T-helper 2 cell treated with Interferon-gamma antibody and Interleukin-4, amounts not matched to agents 100 ng/mL and 5 ng/mL, for 36 hours (primary cell): Measurements from ENCODE around the gene SPEM3. TPM values are rescaled to one million over a fixed set of nuclear protein-coding genes. Genes with fewer than 3 reads are reported as not detected.

Source experiments
- total RNA-seq: library from RNA; stranded (reverse); gene quantifications from 2 replicates; pipeline ENCODE4 v1.2.3, GENCODE V29; 2022

Gene SPEM3
- total RNA-seq, 1 donor from 2014 or later, result not detected

Other genes with a start within 250 kb of the SPEM3 start
- gene ASGR1, start 249.5 kb upstream of the SPEM3 start, total RNA-seq, result 0.91 and 1.8 TPM in 2 replicates
- 9.1 and 9.6 TPM in 2 replicates for gene DLG4, start 209.0 kb upstream of the SPEM3 start, total RNA-seq
- gene ACADVL, start 208.9 kb upstream of the SPEM3 start, total RNA-seq, result 340 and 346 TPM in 2 replicates
- 46.4 and 51.1 TPM in 2 replicates for gene DVL2, start 194.3 kb upstream of the SPEM3 start, total RNA-seq
- 53.4 and 55.1 TPM in 2 replicates for gene PHF23, start 189.4 kb upstream of the SPEM3 start, total RNA-seq
- 223 and 242 TPM in 2 replicates for gene GABARAP, start 186.4 kb upstream of the SPEM3 start, total RNA-seq
- 170 and 179 TPM in 2 replicates for gene CTDNEP1, start 177.1 kb upstream of the SPEM3 start, total RNA-seq
- 56.5 and 57.8 TPM in 2 replicates for gene ELP5, start 176.6 kb upstream of the SPEM3 start, total RNA-seq
- gene CLDN7, start 166.4 kb upstream of the SPEM3 start, total RNA-seq, result 0.32 and 0.39 TPM in 2 replicates
- 0.07 TPM in 1 of 2 replicates, not detected in the other for gene SLC2A4, start 147.1 kb upstream of the SPEM3 start, total RNA-seq
- 1.3 and 1.4 TPM in 2 replicates for gene YBX2, start 134.2 kb upstream of the SPEM3 start, total RNA-seq
- 709 TPM in 2 replicates for gene EIF5A, start 121.2 kb upstream of the SPEM3 start, total RNA-seq
- gene GPS2, start 113.5 kb upstream of the SPEM3 start, total RNA-seq, result 78.5 and 83.2 TPM in 2 replicates
- 38.5 and 44.1 TPM in 2 replicates for gene NEURL4, start 99.5 kb upstream of the SPEM3 start, total RNA-seq
- gene ACAP1, start 92.3 kb upstream of the SPEM3 start, total RNA-seq, result 580 and 590 TPM in 2 replicates
- 8.2 TPM in 2 replicates for gene KCTD11, start 76.7 kb upstream of the SPEM3 start, total RNA-seq
- gene TMEM95, start 73.7 kb upstream of the SPEM3 start, total RNA-seq, result not detected in 2 replicates
- gene TNK1, start 47.8 kb upstream of the SPEM3 start, total RNA-seq, result 1.2 and 1.4 TPM in 2 replicates
- gene PLSCR3, start 34.3 kb upstream of the SPEM3 start, total RNA-seq, result 141 and 147 TPM in 2 replicates
- gene TMEM256, start 24.8 kb upstream of the SPEM3 start, total RNA-seq, result 54.3 and 56.3 TPM in 2 replicates
- gene NLGN2, start 21.0 kb upstream of the SPEM3 start, total RNA-seq, result 1.2 TPM in 2 replicates
- gene SPEM1, start 8.5 kb upstream of the SPEM3 start, total RNA-seq, result not detected in 2 replicates
- not detected in 2 replicates for gene SPEM2, start 3.2 kb upstream of the SPEM3 start, total RNA-seq
- 14.4 TPM in 2 replicates for gene TMEM102, start 6.6 kb downstream of the SPEM3 start, total RNA-seq
- 5.6 and 5.8 TPM in 2 replicates for gene FGF11, start 10.7 kb downstream of the SPEM3 start, total RNA-seq
- gene CHRNB1, start 16.2 kb downstream of the SPEM3 start, total RNA-seq, result 11.0 and 11.4 TPM in 2 replicates
- 21.6 and 22.3 TPM in 2 replicates for gene ZBTB4, start 50.8 kb downstream of the SPEM3 start, total RNA-seq
- not detected in 2 replicates for gene SLC35G6, start 52.6 kb downstream of the SPEM3 start, total RNA-seq
- gene POLR2A, start 55.5 kb downstream of the SPEM3 start, total RNA-seq, result 192 and 200 TPM in 2 replicates
- 66.6 and 67.0 TPM in 2 replicates for gene TNFSF12, start 120.2 kb downstream of the SPEM3 start, total RNA-seq
- gene TNFSF13, start 129.9 kb downstream of the SPEM3 start, total RNA-seq, result 3.2 TPM in 2 replicates
- 50.9 and 55.3 TPM in 2 replicates for gene SENP3, start 133.1 kb downstream of the SPEM3 start, total RNA-seq
- gene CD68, start 150.8 kb downstream of the SPEM3 start, total RNA-seq, result 8.3 and 9.4 TPM in 2 replicates
- 79.6 and 79.9 TPM in 2 replicates for gene MPDU1, start 155.0 kb downstream of the SPEM3 start, total RNA-seq
- gene SOX15, start 161.2 kb downstream of the SPEM3 start, total RNA-seq, result 0.25 and 0.50 TPM in 2 replicates
- 30.3 and 31.7 TPM in 2 replicates for gene FXR2, start 186.0 kb downstream of the SPEM3 start, total RNA-seq
- gene SAT2, start 199.0 kb downstream of the SPEM3 start, total RNA-seq, result 17.8 and 18.2 TPM in 2 replicates
- not detected in 2 replicates for gene SHBG, start 201.3 kb downstream of the SPEM3 start, total RNA-seq
- gene ATP1B2, start 222.1 kb downstream of the SPEM3 start, total RNA-seq, result 0.16 and 0.25 TPM in 2 replicates